GM12872 (cell line): ENCODE measurements around the gene GPX2.
A peak's percentile ranks its signal among the peaks of the same experiment; 100 is the strongest.

Experiments used
- CTCF ChIP-seq: IDR thresholded peaks from 3 replicates; pipeline ENCODE4 v1.5.1; 2011; ENCODE audit warnings: low read depth, mild to moderate bottlenecking, low read length, moderate library complexity; ENCODE audit not compliant: insufficient read depth

GPX2 gene

GRCh38 chr14:64942531-64943111 is at the start of gene GPX2:
Gene GPX2, minus strand, starts transcription at chr14:64942745. Its CDS starts 19 bp downstream, at chr14:64942726.
- no peak for TF ChIP-seq CTCF

- TF ChIP-seq CTCF: no peak
Measured at GRCh38 chr14:64990939-64991338, 48.4 kb upstream of the GPX2 start.

- no peak for TF ChIP-seq CTCF
Measured at GRCh38 chr14:64990296-64990695, 47.8 kb upstream of the GPX2 start.

- TF ChIP-seq CTCF: no peak
Measured at GRCh38 chr14:64987438-64987767, 44.9 kb upstream of the GPX2 start.

GRCh38 chr14:64986648-64987437 is 44.3 kb upstream of the GPX2 start, which contains the start of gene FNTB:
Gene FNTB, plus strand, starts transcription at chr14:64986895. Its CDS starts 59 bp downstream, at chr14:64986954.
- peak; percentile 95 for TF ChIP-seq CTCF

GRCh38 chr14:64983439-64984310 is 41.1 kb upstream of the GPX2 start:
- TF ChIP-seq CTCF: peak; percentile 62

- TF ChIP-seq CTCF: no peak
Measured at GRCh38 chr14:64979336-64980074, 37.0 kb upstream of the GPX2 start.
